ENCODE data around the gene TAS1R3.

Gene TAS1R3

DNA sequence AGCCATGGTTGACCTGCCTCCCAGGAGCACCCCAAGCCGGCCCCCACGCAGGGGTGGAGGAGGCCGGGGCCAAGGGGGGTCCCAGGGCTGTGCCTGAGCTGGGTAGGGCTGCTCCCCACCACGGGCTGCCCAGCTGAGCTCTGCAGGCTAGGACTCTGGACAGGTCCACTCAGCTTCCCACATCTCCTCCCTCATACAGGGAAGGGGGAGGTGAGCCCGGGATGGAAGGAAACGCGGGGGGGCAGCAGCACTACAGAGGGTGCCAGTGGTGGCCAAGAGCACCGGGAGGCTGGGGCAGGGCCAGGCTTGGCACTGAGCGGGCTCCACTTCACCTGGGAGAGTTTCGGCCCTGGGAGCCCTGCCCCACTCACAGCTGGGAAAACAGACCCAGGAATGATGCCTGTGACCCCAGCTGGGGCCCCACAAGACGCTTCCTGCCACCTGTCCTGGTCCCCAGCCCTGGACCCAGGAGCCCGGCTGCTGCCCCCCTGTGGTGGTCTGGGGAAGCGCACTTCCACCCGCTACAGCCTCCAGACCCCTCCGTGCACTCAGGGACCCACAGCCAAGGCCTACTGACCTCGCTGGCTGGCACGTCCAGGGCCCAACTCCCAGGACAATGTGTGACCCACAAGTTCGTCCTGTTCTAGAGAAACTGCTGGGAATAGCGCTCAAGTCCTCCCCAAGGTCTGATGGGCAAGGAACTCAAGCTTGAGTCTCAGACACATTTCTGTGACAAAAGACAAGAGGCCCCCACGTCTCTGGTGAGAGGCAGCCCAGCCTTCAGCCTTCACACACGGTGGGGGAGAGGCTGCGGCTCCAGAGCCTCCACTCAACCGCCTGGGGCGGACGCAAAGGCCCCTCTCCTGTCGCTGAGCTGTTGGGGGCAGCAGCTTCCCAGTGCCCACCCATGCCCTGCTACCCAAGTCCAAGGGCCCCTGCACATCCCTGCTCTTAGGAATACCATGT is 40.9 kb downstream of the TAS1R3 start:
- peak; percentile 96 for DNase-seq (ENCODE audit: low spot score)

DNA sequence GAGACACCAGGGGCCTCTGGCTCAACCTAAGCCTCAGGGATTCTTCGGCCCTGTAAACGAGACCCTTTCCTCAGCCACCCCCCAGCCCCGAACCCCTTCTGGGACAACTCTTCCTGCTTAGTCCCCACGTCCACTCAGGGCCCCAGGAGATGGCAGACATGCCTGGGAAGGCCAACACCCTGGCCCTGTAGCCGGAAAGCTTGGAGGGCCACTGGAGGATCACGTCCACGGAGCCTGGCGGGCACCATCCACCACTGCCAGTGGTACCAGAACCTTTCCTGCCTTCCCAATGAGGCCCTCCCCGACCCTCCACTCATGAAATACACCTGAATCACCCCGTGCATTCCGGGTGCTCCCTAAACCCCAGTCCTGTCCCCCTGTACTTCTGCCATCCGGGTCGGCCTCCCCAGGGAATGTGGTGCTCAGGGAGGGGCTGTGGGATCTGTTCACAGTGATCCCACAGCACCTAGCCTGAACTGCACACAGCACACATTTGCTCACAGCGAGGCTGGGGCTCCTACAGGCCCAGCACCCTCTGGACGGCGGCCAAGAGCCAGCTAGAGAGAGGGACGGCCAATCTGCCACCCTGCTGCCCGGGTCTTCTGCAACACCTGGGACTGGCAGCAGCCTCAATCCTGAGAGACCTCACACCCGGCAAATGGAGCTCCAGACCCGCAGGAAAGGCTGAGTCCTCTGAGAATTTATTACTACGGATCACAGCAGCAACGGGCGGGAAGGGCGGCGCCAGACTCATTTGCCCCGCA is 42.2 kb downstream of the TAS1R3 start:
- no peak for DNase-seq (ENCODE audit: low spot score)

DNA sequence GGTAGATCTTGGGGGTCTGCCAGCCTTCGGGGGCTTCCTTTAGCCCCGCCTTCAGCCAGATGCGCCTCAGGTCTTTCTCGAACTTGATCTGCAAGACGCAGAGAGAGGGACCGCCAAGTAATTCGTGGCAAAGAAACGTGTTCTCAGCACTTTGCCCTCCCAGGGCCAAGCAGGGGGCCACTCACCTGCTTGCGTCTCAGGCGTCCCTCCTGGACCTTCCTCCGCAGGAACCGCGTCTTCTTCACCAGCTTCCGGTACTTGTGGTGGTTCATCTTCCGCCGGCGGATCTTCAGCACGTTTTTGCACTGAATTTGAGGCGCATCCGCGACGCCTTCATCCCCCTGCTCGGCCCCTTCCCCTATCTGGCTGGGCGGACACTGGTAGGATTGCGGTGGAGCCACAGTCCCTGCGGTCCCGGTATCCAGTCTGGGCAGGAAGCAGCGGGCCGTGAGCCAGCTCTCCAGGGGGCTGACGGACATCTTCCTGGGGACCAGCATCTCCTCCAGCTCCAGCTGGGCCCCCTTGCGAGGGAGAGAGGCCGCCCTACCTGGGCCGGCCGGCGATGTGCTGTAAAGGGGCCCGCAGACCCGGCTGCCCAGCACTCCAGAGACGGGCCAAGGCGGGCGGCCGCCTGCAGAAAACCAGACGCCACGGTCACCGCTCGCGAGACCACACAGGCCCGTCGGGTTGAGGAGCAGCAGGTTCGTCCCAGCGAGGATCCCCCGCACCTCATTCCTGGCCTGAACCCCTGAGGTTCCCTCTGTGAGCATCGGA is 42.9 kb downstream of the TAS1R3 start:
- DNase-seq (ENCODE audit: low spot score), result no peak

DNA sequence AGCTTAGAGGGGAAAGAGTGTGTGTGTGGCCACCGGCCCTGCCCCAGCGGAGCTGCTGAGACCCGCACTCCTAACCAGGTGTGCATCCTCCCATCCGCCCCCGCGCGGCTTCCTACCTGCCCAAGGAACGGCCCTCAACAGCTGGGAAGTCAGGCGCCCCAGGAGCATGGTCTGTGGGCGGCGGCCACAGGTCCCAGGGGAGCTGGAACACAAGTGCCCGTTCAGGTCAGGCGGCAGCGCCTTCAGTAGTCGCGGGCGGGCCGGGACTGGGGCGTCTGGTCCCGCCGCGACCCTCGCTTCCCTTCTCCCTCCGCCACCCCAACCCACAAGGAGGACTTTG is 43.5 kb downstream of the TAS1R3 start:
- DNase-seq (ENCODE audit: low spot score), result no peak

DNA sequence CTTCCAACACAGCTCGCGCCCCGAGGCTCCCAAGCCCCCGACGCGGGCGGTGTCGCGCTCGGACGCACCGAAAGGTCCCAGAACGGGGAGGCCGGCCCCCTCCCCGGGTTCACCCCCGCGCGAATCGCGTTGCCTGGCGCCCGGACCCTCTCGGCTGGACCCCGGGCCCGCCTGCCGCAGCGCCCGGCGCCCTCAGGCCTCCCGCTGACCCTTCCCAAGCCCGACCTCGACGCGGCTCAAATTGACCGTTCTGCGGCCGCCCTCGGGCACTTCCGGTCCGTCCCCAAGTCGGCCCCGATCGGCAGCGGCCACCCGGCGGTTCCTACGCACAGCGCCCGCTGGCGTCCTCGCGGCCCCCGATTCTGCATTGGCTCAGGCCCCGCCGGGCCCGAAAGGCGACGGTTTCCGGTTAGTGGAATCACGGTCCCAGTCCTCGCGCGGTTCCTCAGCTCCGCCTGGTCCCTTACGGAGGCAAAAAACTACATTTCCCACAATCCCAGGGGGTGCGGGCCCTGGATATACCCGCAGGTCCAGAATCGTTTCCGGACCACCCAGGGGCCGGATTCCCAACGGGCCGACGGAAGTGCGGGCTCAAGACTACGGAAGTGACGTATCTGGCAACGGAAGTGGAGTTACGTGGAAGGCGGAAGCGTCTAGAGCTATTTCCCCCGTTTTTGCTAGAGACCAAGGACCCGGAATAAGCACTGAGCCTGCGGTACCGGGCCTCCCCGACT is 44.0 kb downstream of the TAS1R3 start, which contains the start of gene AURKAIP1:
TSS of gene AURKAIP1 (minus strand) at position 279 of the 734 bp plus-strand sequence. CDS start 451 bp downstream, outside the sequence.
- DNase-seq (ENCODE audit: low spot score), result peak; percentile 98

DNA sequence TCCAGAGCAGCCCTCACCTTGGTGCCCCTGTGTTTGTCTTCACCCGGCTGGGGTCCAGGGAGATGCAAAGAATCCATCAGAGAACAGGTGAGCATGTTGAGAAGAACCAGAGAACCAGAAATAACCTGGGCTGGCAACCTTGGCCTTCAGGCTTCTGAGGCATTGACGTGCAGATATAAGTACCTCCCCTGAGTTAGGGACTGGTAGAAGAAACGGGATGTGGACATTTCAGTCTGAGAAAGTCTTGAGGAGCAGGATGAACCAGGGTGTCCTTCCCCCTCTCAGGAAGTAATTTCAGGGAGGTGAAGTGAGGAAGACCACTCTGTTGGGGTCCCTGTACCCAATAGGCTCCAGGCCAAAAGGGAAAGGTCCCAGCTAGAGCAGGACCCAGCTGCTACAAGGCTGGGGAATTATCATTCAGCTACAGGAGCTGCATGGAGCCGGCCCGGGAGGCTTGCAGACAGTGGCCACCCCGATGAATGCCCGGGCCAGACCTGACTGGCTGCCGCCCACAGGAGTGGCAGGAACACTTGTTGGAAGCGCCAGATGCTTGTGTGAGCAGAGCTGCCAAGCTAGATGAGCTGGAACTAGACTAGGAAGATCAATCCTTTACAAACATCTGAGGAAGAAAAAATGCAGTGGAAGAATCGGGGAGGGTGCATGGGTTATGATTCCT is 45.6 kb downstream of the TAS1R3 start:
- DNase-seq (ENCODE audit: low spot score), result no peak

DNA sequence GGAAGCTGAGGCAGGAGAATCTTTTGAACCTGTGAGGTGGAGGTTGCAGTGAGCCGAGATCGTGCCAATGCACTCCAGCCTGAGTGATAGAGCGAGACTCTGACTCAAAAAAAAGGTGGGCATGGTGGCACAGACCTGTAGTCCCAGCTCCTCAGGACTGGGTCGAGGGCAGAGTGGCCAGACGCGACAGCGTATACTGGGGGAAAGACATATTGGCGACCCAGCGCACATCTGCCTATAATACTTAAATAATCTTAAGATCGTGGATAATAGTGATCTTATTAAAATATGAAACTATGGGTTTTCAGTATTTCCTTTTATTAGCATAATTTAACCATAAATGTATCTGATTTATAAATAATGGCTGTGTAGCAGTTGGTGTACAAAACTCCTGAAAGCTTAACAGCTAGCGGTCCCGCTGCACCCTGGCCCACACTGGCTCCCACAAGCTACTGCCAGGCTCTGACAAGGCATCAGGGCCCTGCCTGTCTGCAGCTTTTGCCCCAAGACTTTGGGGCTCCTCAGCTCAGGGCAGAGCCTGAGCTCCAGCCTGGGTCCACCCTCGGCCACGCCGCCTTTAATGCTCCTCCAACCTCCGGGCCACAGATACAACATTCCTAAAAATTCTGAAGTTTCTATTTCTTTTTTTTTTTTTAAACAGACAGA is 46.6 kb downstream of the TAS1R3 start:
- no peak for DNase-seq (ENCODE audit: low spot score)

DNA sequence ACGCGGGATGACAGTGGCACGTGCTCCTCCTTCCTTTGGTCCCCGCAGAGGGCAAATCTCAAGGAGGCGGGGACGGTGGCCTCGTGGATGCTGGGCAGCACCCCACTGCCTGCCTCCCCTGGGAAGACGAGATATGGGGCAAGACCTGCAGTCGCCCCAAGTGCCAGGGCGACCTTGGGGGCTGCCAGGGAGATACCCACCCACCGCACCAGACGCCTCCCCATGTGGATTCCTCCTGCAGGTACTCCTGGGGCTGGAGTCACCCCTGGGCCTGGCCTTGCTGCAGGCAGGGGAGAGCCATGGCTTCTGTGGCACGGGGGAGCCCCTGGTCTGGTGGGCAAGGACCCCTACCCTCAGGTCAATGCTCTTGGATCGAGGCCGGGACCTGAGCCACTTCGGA is 49.8 kb downstream of the TAS1R3 start:
- DNase-seq (ENCODE audit: low spot score), result no peak

DNA sequence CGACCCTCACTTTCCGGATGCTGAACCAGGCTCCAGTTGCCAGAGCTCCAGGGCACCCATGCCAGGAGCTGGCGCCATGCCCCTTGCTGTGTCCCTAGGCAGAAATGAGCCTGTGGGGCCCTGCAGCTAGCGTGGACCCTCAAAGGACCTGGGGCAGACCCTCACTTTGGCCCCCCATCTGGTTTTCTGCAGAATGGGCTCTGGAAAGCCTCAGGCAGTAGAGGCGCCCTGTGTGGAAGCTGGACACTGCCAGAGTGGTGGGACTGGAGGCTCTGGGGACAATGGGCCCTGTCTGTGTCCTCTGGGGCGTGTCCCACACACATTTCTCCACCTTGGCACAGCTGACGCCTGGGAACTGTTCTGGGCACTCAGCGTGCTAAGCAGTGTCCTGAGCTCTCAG is 50.2 kb downstream of the TAS1R3 start:
- DNase-seq (ENCODE audit: low spot score), result no peak
